Keratinocyte (primary cell): Measurements from ENCODE around the gene ZNF397.

ENCODE experiments used
- CTCF ChIP-seq, 3 experiments: IDR thresholded peaks in 1 of 3; conservative IDR thresholded peaks in 1 of 3; optimal IDR thresholded peaks in 1 of 3; 2 replicates in 2 of 3; 3 replicates in 1 of 3; pipeline versions ENCODE3 to v1.5.1; 2011; ENCODE audit warnings: low read length in 3 of 3, mild to moderate bottlenecking in 3 of 3, moderate library complexity in 2 of 3, control low read depth in 1 of 3, inconsistent platforms in 1 of 3; ENCODE audit not compliant: insufficient read depth in 2 of 3; ENCODE audit errors: extremely low read depth in 1 of 3
- EZH2 ChIP-seq: IDR thresholded peaks from one replicate; pipeline ENCODE4 v1.6.1; 2012; ENCODE audit warnings: inconsistent platforms, mild to moderate bottlenecking, low read length, moderate library complexity

GRCh38 chr18:35227254-35227653, 13.6 kb upstream of the ZNF397 start:
- TF ChIP-seq CTCF (optimal IDR thresholded peaks at IDR 0.05 in 1 of 3, IDR thresholded peaks at IDR 0.05 in 1 of 3, conservative IDR thresholded peaks at IDR 0.05 in 1 of 3; ENCODE audit: extremely low read depth in 1 of 3, insufficient read depth in 2 of 3, low read length in 3 of 3) = no peak
- no peak for TF ChIP-seq EZH2
